Esophagus squamous epithelium (tissue), 4 donors: Measurements from ENCODE around the gene HOXC10.

Source experiments
- POLR2A ChIP-seq, 4 donors: fragments of 450-650 bp; IDR thresholded peaks; one replicate each; pipeline ENCODE4 v1.6.1; 2017; ENCODE audit warnings: antibody characterized with exemption in 4 of 4, mild to moderate bottlenecking in 4 of 4, moderate library complexity in 3 of 4
- TF ChIP-seq, protein P1 (sequence below), 6 experiments: fragments of 450-650 bp in 4 of 6; fragments of 200-600 bp in 2 of 6; sonication (generic) in 2 of 6; IDR thresholded peaks; one replicate each; pipeline ENCODE4 v1.5.1; 2016 to 2019; ENCODE audit warnings: antibody characterized with exemption in 6 of 6, mild to moderate bottlenecking in 4 of 6, moderate library complexity in 4 of 6

DNA sequence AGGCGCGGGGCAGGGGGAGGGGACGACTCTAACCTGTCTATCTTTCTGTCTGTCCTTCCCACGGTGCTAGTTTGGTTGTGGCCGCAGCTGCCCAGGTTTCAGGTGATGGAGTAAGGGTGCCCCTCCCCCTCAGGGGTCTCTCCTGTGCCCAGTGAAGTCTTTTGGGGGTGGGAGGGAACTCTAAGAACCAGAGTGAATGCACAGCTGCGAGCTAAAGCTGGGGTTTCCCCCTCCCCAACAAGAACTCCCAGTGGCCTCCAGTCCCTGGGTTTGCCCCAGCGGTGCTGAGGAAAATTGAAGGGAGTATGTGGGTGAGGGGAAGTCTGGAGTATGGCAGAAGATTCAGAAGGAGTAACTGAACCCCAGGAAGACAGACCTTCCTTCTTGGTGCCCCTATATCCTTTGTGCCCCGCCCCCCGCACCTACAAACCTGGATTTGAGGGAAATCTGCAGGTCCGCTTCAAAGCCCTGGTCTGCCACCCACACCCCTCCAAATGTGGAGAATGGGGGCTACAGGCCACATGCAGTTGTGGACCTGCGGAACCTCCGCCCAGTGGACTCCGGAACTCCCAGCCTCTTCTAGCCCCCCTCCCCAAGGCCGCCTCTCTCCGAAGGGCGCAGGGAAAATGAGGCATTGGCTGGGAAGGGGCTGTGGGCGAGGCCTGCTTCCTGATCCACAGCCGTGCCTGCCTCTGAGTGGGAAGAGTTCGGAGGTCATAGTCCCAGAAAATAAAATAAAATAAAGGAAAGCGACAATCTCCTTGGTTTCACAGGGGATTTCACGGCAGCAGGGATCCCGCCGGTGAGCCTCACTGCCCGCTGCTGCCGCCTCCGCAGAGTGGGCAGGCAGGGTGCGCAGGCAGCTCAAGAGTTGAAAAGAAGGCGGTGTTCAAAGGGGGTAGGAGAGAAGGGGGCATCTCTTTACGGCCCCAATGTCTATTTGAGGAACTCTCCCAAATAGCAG is 11.6 kb downstream of the HOXC10 start:
- TF ChIP-seq, protein P1, sequence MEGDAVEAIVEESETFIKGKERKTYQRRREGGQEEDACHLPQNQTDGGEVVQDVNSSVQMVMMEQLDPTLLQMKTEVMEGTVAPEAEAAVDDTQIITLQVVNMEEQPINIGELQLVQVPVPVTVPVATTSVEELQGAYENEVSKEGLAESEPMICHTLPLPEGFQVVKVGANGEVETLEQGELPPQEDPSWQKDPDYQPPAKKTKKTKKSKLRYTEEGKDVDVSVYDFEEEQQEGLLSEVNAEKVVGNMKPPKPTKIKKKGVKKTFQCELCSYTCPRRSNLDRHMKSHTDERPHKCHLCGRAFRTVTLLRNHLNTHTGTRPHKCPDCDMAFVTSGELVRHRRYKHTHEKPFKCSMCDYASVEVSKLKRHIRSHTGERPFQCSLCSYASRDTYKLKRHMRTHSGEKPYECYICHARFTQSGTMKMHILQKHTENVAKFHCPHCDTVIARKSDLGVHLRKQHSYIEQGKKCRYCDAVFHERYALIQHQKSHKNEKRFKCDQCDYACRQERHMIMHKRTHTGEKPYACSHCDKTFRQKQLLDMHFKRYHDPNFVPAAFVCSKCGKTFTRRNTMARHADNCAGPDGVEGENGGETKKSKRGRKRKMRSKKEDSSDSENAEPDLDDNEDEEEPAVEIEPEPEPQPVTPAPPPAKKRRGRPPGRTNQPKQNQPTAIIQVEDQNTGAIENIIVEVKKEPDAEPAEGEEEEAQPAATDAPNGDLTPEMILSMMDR (IDR thresholded peaks at IDR 0.05) = no peak
- TF ChIP-seq POLR2A (IDR thresholded peaks at IDR 0.05) = no peak
